ENCODE data around the gene ACSBG1.
"Not testable (repeated sequence)": the region's sequence is repeated elsewhere in the genome, so short reads cannot be mapped to it uniquely, and the experiment has no call there.

The ACSBG1 gene

DNA sequence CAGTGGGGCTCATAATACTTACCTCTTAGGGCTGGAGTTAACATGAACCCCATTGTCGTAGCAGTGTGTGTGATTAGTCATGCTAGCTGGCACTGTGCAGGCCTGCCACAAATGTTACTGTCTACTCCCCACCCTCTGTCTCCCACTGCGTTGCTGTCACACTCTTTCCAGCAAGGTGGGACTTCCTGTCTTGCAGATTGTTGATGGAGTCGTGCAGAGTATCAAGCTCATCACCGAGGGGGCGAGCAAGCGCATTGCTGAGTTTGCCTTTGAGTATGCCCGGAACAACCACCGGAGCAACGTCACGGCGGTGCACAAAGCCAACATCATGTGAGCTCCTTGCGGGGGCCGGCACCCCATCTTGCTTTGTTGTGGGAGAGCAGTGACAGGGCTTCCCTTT is 72.3 kb downstream of the ACSBG1 start:
- DNase-seq, result no peak

DNA sequence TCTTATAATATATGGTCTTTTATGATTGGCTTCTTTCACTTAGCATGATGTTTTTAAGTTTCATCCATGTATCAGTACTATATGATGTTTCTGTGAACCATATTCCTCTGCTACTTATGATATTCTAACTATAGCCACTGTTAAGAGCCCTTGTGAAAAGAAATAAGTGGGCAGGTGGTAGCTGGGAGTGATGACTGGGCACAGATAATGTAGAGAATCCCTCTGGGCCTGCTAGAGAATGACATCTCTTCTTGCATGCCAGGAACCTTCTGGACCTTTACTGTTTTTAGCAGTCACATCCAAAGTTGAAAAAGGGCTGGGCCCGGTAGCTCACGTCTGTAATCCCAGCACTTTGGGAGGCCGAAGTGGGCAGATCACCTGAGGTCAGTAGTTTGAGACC is 75.0 kb downstream of the ACSBG1 start:
- DNase-seq, result no peak

DNA sequence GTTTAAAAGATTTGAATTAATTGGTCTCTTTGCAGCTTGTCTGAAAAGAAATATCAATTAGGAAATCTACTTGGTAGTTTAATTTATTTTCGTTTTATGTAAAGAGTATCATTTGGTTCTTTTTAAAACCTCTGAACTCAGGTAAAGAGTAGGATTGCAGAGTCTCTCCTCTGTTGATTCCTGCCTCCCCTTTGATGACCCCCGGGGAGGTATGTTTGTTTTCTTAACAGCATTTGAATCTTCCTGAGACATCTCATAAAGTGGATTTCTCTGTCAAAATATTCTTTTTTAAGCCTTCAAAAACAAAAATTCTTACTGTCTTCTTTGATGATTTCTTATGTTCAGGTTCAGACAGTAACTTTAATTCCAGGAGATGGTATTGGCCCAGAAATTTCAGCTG is 77.2 kb downstream of the ACSBG1 start:
- DNase-seq, result no peak

DNA sequence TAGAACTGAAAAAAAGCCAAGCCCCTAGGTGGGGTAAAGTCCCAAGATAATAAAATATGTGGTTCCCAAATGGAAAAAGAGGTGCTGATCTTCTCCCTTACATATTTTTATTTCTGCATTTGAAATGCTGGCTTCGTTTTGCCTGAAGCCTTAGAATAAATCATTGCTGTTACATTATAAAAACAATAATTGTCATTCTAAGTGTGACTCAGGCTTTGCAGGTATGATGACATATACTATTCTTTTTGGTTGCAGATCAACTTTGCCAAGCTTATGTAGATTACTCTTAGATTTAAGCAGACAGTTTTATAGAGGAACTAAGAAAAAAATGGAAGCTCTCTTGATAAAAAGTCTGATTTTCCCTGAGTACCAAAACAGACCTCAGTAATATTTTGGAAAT is 77.7 kb downstream of the ACSBG1 start:
- DNase-seq, result no peak

DNA sequence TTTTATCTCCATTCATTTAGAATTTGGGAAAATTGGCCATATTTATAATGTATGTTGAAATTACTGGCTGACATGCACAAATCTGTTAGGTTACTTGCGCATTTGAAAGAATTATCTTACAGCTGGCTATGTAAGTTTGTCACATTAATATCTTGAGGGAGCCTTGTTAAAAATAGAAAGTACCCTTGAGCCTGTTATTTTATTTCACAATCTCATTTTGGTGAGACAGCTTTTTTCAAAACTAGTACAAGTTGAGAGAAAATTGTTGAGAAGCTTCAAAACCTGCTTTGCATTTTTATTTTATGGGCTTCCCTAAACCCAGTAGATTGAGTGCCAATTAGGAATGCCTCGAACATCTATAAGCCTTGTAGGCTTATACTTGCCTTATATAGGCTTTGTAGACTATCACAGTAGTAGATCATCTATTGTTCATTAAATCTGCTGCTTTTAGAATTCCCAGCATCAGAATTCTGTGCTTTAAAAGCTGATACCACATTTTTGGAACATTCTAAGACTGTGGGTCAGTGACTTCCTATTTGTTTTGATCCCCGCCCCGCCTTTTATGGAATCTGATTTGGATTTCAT is 78.9 kb downstream of the ACSBG1 start:
- no peak for DNase-seq

DNA sequence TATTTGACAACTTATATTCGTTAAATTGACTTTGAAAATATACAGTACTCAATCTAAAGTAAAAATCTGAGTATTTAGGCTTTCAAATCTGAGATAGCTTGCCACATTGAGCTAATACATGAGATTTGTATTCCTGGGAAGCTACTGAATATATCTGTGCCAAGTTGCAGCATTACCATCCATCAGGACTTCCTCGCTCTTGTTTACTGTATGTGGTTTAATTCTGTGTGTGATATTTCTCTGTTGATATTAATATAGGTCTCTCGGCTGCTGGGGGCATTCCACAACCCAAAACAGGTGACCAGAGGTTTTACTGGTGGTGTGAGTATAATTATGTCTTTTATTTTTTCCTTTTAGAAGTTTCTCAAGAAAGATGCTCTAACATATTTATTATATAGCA is 79.4 kb downstream of the ACSBG1 start:
- DNase-seq, result no peak

DNA sequence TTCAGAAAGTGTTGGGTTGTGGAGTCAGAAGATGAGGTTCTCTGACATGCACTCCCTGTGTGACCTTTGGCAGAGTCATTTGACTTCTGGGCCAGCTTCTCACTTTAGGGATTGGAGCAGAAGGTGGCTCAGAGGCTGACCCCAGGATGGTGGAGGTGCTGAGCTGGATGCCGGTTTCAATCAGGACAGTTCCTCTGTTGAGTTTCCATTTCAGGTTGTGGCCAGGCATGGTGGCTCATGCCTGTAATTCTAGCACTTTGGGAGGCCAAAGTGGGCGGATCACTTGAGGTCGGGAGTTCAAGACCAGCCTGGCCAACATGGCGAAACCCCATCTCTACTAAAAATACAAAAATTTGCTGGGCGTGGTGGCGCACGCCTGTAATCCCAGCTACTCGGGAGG is 83.3 kb downstream of the ACSBG1 start:
- DNase-seq, result not testable (repeated sequence)

DNA sequence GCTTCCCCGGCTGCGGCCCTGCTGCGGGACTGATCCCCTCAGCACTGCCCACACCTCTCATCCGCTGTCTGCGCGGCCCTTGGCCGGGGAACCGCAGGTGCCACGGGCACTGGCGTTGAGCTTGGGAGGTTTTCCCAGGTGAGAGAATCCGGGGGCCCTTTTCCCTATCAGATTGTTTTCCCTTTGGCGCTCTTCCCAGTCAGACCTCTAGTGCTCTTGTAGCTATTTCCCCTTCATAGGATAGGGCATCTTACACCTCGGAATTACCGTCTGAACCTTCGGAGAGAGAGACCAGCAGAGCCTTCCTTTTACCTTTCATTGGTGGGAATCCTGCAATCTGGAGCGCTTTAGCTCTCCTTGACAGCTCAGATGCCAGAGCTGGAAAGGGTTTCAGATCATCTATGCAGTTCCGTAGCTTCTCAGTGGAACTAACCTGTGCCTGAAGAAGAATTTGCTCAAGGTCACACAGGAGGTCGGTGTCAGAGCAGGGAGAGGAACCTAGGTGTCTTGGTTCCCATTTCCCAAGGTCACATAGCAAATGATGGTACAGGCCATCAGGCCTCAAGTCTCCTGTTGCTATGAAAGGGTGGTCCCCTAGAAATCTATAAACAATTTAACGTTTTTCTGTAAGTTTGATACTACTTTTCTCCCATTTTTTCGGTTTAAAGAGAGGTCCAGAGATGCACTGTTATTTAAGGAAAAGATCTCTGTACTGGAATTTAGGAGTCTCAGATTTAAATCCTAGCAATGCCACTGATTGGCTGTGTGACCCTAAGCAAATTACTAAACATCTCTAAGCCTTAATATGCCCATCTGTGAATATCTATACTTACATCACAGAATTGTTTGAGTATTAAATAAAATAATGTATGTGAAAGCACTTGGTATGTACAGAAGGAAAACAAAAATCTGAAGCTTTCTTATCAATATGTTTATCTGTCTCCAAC is 84.3 kb downstream of the ACSBG1 start:
- no peak for DNase-seq

DNA sequence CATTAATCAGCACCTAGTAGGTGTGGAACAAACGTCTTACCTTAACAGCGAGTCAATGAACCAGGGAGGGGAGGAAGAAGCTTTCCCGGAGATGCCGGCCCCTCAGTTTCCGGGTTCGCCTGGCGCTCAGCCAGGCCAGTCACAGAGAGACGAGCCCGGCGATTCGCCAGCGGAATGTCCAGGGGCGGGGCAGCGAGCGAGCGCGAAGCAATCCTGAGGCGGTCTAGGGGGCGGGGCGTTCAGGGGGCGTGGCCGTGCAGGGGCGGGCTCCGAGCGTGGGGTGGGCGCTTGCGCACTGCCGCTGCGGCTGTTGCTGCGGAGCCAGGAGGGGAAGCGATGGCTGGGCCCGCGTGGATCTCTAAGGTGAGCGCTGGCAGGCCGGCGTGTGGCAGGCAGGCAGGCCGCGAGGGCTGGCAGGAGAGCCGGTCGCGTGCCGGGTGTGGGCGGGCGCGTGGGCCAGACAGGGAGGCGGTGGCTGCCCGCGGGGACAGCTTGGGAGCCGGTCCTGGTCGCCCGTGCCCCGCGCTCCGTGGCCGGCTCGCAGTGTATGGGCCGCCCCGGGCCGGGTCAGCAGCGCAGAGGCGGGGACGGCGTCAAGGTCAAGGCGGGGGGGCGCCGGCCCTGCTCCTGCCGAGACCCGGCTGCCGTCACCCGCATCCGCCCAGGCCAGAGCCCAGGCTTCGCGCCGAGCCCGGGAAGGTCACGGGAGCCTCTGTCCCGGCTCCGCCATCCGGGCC is 85.1 kb downstream of the ACSBG1 start, which contains the start of gene IDH3A:
TSS of gene IDH3A (plus strand) at position 295 of the 737 bp plus-strand sequence. CDS start at position 337, 42 bp downstream.
- DNase-seq, result peak; percentile 40

DNA sequence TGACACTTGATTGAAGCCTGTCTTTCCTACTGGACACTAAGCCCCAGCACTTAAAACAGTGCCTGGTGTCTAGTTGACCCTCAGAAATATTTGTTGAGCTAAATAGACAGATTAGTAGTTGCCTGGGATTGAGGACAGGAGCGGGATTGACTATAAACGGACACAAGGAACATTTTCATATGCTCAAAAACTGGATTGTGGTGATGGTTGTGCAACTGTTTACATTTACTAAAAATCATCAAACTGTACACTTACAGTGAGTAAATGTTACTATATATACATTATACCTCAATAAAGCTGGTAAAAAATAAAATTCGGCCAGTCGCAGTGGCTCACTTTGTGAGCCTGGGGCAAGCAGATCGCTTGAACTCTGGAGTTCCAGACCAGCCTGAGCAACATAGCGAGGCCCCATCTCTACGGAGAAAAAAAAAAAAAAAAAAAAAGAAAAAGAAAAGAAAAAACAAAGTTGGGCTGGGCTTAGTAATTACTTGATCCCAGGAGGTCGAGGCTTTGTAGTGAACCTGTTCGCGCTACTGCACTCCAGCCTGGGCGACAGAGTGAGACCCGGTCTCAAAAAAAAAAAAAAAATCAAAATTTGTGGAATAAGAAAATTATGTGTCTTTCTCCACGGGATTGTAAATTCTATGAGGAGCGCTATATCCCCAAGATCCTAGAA is 85.8 kb downstream of the ACSBG1 start:
- no peak for DNase-seq

DNA sequence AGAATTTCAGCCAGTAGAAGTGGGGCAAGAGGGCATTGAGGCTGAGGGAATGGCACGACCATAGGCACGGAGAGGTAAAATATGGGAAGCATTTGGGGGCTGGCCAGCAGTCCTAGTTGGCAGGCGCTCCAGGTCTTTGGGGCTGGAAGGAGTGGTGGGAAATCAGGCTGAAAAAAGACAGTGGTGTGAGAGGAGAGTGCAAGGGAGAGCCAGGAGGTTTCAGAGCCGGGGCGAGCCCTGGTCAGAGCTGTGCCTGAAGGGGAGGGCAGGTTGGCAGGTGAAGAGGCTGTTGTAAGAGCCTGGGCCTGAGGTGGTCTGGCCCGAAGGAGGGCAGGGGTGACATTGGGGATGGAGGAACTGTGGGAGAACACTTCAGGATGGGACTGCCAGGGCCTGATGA is 86.8 kb downstream of the ACSBG1 start:
- no peak for DNase-seq

DNA sequence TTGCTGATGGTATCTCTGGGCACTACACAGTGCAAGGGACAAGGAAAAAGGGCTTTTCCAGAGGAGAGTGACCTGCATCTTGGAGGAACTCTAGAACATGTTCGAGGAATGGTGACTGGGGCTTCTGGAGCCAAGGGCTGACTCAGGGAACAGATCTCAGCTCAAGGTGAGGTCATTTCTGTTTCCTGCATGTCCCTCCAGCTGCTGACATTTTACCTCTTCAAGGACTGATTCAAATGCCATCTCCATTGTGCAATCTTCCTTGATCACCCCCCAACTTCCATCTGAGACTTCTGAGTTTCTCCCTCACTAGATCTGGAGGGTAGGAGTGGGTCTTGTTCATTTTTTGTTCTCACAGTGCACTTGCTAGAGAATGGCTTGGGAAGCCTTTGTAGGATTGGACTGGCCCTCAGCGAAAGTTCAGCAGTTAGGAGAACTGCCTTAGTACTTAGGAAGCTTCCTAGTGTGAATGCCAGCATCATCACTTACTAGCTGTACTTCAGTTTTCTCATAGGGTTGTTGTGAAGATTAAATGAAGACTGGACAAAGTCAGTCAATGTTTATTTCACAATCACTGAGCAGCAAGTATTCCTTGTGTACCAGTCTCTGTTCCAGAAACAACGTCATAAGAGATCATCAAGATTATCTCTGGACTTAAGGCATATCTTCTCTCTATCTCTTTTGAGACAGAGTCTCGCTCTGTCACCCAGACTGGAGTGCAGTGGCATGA is 87.8 kb downstream of the ACSBG1 start:
- DNase-seq, result no peak

DNA sequence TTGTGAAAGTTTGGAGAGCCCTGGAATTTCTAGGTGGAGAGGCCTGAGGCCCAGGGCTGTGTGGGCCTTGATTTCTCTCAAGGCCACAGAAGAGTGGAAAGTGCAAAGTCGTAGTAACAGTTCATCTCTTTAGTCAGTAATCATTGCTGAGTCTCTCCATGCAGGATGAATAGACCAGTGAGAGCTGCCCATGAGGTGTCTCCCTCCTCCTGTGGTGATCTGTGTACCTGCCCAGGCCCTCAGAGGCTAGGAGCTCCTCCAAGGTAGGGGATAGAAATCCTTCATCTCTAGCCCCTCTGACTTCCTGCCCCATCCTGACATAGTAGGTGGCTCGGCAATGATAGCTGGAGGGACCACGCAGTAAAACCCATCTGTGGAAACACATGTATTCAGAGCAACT is 92.0 kb downstream of the ACSBG1 start:
- no peak for DNase-seq

DNA sequence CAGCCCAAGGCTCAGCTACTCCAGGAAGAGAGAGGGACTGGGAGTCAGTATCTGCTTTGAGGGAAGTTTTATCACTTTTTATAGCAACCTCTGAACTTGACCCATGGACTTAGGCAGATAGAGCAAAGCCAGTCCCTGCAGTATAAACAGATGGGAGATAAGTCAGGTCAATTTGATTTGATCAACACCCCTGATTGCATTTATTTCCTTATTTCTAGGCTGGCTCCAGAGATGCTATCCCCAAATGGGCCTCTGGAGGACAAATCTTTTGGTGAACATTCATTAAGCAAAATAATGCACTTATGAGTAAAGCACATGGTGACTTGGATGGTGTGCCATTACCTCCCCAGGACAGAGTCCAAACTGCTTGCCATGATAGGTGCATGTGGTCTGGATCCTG is 94.1 kb downstream of the ACSBG1 start:
- no peak for DNase-seq

DNA sequence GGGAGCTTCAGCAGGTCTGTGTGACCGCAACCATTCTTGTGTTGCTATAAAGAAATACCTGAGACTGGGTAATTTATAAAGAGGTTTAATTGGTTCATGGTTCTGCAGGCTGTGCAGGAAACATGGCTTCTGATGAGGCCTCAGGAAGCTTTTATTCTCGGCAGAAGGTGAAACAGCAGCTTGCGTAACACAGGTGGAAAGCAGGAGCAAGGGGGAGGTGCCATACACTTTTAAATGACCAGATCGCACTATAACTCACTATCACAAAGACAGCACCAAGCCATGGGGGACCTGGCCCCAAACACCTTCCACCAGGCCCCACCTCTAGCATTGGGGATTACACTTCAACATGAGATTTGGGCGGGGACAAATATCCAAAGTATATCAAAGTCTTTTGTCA is 94.8 kb downstream of the ACSBG1 start:
- DNase-seq, result no peak

DNA sequence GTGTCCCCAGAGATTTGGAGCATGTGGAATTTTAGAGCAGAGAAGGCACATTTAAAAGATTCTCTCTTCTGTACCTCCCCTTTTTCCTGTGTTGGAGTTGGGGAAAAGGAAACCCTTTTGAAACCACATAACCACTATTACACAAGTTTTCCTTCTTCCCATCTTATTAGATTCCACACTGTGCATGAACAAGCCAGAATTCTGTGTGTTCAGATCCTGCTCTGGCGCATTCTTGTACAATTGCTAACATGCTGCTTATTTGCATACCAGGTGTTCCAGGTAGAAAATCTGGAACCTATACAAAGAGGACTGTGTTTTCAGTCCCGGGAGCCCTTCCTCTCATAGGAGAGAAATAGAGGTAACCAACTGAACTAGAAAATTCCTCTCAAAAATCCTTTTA is 100.6 kb downstream of the ACSBG1 start:
- DNase-seq, result no peak

DNA sequence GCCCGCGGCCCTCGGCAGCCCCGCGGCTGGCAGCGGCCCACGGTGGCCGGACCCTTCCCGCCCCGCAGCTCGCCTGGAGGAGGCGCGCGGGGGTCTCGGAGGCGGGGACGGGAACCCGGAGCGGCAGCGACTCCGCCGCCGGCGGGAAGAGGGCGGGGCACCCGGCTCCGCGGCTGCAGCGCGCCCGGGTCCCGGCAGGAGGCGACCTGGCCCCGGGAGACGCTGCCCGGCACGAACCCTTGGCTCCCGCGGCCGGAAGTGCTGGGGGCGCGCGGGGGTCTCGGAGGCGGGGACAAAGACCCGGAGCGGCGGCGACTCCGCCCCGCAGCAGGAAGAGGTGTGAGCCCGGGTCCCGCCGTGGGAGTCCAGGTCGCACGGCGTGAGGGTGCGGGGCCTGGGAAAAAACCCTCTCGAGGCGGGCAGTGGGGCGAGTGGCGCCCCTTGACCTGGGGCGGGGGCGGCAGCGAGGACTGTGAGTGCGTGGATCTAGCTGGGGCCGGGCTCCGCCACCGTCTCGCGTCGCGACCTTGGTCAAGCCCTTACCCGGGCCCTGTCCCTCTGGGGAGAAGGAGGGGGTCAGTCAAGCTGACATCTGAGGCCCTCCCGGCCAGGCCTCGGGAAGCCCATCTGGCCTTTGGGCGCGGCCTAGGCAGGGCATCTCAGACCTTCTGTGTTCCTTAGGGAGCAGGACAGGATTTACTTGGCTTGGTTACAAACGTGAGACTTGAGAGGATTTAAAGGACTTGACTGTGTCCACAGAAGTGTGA is 102.9 kb downstream of the ACSBG1 start, which contains the start of gene CIB2:
TSS of gene CIB2 (minus strand) at position 151 of the 767 bp plus-strand sequence. CDS start 230 bp downstream, outside the sequence.
- DNase-seq, result no peak

DNA sequence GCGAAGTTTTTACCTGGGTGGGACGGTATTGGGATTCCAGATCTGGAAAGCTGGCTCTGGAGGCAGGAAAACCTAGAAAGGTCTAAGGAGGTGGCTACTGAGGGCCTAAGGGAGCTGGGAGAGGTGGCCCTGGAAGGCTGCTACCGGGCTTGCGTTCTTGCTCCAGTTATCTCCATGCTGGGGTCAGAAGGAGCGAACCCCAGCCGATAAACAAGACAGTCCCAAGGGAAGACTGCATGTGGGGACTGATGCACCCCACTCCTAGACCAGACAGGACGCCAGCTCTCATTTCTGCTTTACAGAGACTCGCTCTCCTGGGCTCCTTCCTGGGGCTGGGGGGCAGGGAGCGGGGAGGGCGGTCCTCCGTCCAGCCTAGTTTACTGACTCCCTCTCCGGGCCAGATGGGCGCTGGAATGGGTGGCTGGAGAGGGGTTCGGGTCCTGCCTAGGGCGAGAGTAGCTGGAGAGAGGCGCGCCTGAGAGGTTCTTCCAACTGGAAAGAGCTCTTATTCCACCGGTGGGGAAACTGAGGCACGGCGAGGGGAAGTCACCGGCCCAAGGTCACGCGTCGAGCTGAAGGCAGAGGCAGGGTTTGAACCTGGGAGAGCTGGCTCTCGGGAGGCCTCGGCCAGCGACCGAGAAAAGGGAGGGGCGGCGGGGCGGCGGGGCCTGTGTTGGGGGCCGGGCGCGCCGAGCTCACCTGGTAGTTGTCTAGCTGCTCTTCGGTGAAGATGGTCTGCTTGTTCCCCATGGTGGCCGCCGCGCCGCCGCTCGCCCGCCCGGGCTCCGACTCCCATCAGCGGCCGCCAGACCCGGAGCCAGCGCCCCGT is 103.7 kb downstream of the ACSBG1 start:
- DNase-seq, result no peak

DNA sequence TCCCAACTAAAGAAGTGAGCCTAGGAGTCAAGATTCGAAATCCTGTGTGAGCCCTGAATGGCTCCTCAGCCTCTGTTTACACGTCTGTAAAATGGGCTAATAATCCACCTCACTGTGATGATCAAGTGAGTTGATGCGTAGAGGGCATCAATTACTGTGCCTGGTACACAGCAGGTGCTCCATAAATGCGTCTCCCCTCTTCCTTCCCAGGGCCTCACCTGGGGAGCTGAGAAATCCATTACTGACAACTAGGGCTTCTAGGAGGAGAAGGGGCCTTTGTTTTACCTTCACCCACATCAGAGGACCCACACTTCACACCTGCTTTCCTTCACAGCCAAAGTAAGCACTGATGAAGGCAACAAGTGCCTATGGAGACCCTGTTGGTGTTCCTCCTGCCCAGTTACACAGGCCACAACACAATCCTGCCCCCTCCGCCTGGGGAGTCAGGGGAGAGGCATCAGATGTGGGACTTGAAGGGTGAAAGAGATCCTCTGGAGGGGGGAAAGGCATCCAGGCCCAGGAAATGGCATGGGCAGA is 104.5 kb downstream of the ACSBG1 start:
- no peak for DNase-seq

DNA sequence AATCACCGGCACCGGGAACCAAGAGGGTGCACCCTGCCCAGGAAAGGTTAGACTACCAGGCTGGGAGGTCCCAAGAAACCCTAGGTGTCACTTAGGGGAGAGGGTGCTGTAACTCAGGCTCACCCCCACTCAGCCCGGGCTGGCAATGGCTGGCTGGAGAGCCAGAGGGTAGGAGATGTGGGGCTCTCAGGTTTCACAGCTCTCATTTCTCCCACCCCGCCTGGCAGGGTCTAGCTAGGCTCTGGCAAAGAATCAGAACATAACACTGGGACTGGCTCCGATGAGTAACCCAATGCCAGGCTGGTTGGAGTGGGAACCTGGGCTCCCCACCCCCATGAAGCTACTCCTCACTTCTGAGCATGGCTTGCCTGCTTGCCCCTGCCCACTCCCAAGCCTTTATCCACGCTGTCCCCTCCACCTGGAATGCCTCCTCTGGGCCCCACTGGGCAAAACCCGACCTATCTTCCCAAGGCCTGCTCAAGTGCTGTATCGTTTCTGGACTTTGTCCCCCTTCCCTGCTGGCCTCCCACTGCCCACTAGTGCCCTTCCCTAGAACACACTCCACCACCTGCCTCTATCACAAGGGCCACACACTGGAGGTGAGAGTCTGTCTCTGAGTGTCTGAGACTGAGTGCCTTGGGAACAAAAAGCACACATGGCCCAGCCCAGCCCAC is 105.2 kb downstream of the ACSBG1 start:
- no peak for DNase-seq
